SK-N-DZ (cell line): ENCODE measurements around the gene PGR. TPM values are rescaled to one million over a fixed set of nuclear protein-coding genes. Genes with fewer than 3 reads are reported as not detected.

Experiments
- DNase-seq: peaks from one replicate; pipeline ENCODE4 v3.0.0-alpha.2; 2015; ENCODE audit warnings: low spot score
- polyA plus RNA-seq, 2 experiments: library from polyadenylated mRNA; depleted of rRNA; stranded (reverse); fragments of >200 nt; gene quantifications; 2 replicates each; pipeline ENCODE4 v1.2.3, GENCODE V29; 2014

The PGR gene
- polyA plus RNA-seq (2014; cell fraction: cytosol; rRNA removed): not detected in 2 replicates
- not detected in 2 replicates for polyA plus RNA-seq (2014; cell fraction: nucleus; rRNA removed)

- DNase-seq: peak; percentile 2
Observed at GRCh38 chr11:101129203-101129943, at the start of gene PGR. PGR (minus strand) TSS chr11:101129813; CDS start chr11:101129070, 743 bp downstream.

DNA sequence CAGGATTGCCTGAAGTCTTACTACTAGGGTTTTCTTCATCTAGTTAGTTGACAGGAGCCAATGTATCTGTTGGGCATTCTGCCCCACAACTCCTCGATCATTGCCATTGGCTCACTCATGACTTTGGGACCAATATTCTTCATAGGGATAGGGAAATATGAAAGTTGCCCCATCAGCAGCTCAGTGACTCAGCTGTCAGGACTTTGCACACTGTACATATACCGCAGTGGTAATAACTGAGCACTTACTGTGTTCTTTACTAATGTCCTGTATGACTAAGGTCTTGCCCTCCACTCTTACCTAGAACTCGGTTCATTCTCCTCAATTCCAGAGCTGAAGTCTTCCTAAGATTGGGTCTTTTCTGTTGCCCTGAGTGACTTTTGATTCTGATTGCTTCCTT, 46.8 kb upstream of the PGR start:
- no peak for DNase-seq

- DNase-seq: no peak
Observed at GRCh38 chr11:101169944-101170343, 40.3 kb upstream of the PGR start.

GRCh38 chr11:101166038-101166437, 36.4 kb upstream of the PGR start:
- DNase-seq: no peak

GRCh38 chr11:101158119-101158518, 28.5 kb upstream of the PGR start:
- no peak for DNase-seq

GRCh38 chr11:101138245-101138930, 8.8 kb upstream of the PGR start:
- no peak for DNase-seq

GRCh38 chr11:101133190-101133589, 3.6 kb upstream of the PGR start:
- DNase-seq: no peak

- DNase-seq: no peak
Observed at GRCh38 chr11:101128571-101129202, 926 bp downstream of the PGR start.

GRCh38 chr11:101127699-101128570, 1.7 kb downstream of the PGR start:
- DNase-seq: peak; percentile 11

DNA sequence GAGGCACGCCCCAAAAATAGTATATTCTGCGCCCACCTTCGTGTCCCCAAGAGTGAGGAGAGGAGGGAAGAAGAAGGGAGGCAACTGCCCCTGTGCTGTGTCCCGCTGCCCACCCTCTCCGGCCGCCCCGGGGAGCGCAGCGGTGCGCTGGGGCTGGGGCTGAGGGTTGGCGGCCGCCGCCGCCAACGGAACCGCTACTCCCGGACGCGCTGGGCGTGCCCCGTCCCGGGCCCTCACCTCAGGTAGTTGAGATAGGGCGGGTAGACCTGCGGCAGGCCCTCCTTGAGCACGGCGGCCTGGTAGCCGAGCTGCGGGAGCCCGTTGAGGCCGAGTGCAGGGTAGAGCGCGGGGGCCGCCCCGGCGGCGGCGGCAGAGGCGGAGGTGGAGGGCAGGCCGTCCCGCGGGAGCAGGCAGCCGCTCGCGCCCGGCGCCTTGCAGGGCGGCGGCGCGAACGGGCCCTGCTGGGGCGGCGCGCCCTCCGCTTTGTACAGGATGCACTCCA, 2.4 kb downstream of the PGR start:
- DNase-seq: no peak

DNA sequence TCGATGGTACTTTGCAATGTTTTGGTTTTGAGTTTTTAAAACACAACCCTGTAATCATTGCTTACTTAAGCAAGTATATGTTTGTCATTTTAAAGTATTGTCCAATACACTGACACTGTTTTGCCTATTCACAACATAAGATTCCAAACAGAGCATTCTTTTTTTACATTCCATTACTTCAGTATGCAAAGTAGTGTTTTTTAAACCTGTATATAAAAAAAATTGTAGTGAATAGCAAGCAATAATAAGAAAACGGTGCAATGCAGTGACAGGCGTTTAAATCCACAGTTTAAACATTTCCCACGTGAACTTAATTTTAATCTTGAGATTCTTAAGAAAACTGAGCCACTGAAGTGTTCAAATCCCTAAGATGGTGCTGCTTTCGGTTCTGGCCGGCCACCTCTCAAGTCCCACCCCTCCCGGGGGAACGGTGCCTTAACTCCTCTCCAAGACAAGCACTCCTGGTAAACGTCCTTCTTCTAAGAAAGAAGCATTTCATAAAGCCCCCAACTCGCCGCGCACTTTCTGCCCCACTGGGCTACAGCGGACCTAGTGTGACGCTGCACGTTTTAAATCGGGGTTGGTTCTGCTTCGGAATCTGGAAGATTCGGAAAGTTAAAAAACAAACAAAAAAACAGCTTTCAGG, 2.9 kb downstream of the PGR start:
- DNase-seq: no peak

DNA sequence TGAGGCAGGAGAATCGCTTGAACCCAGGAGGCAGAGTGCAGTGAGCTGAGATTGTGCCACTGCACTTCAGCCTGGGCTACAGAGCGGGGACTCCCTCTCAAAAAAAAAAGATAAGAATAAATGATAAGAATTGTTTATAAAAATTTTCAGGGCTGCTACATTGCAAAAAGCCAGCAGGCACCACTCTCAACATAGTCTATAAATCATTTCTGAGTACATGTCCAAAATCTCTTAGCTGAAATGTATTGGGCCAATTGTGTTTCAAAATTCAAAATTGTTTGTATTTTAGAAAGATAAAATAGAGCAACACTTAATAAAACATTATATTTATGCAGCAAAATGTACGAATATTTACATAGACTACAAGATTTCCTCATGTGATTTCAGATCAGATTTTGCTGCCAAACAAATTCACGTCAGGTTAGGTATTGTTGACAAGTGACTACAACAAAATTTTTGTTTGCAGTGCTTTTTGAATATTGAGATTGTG, 13.9 kb downstream of the PGR start:
- no peak for DNase-seq

DNA sequence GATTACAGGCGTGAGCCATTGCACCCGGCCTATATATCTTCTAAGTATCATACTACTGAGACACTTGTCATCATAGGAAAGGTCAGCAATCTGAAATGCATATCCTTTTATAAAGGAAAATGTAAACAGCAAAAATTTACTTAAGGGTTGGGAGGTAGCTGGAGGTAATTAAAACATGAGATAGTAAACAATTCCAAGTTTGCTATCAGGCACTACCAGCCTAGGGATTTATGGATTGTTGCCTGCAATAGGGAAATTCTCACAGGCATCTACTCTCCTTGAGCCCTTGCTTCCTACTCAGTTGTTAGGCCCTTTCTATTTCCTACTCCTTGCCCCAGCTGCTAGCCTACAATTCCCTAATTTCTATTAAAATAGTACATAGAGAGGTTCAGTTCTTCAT, 16.1 kb downstream of the PGR start:
- no peak for DNase-seq

DNA sequence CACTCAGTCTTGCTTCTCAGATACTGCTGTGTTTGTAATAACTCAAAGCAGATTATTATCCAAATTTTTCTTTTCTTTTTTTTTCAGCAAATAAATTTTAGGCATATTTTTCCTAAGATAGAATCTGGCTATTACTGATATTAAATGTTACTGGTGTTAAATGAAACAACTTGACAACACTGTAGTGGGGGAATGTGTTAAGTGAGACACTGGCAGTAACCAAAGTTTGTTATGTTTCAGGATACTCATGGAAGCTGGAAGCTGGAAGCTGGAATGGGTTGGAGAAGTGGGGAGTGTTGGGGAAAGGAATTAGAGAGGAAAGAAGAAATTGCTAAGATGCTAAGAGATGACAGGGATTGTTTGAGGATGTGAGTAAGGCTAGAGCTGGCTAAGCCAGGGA, 24.9 kb downstream of the PGR start:
- DNase-seq: no peak

- no peak for DNase-seq
Observed at GRCh38 chr11:101103433-101103832, 26.2 kb downstream of the PGR start.

- DNase-seq: no peak
Observed at GRCh38 chr11:101100601-101101000, 29.0 kb downstream of the PGR start.

DNA sequence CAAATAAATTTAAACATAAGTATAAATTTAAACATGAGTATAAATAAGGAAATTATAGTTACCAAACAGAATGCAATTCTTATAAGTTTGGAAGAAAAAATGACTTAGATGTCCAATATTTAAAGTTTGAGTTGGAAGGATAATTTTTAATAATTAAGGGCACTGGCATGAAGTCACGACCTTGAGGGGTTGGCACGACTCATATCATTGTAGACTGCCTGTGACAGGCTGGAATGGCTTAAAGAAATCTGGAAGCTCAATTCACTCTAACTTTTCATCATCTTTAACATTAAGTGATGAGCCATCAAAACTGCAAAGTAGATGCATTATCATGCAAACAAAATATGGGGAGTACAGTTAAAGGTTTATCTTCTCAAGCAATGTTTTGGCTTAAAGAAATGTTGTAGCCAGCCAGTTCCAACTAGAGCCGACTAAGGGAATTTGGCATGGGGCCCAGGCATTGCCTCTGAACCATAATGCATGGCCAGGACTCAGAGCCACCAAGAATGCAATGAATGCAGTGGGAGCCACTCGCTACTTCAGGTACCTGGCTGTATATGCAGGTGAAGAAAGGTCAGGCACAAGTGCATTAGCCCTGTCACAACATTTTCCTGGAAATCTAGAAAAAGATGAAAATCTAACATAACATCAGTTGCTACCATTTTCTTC, 33.4 kb downstream of the PGR start:
- no peak for DNase-seq

- DNase-seq: no peak
Observed at GRCh38 chr11:101091781-101092180, 37.8 kb downstream of the PGR start.

DNA sequence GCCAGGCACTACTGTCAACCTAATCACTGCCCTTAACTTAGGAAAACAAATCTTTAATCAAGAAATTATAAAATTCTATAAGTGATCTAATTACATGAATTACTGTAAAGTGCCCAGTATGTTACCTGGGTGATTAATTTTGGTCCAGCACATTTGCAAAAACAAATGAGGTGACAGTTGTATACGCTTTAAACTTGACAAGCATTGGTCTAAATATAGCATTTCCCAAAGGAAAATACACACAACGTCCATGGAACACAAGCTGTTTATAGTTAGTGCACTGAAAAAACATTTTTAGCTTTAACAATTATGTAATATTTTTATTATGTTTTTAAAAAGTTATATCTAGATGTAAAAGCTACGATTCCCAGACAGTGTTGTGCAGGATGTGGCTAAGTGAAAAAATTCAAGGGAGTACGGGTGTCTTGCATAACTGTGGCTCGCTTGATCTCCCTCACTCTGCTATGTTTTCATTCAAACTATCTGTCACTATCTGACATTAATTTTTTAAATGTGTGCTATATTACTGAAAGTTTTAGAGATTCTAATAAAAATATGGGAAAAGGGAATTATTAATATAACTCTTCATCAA, 38.8 kb downstream of the PGR start:
- no peak for DNase-seq

DNA sequence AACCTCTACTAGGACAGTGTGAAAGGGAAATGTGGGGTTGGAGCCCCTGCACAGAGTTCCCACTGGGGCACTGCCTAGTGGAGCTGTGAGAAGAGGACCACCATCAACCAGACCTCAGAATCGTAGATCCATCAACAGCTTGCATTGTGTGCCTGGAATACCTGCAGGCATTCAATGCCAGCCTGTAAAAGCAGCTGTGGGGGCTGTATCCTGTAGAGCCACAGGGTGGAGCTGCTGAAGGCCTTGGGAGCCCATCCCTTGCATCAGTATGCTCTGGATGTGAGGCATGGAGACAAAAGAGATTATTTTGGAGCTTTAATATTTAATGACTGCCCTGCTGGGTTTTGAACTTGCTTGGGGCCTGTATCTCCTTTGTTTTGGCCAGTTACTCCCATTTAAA, 46.3 kb downstream of the PGR start:
- DNase-seq: no peak
